Rectal smooth muscle tissue (tissue), 1 donor: ENCODE results near the gene ZFHX3.

Experiments
- H3K27ac ChIP-seq: one replicate; pipeline ENCODE4 v1.7.0; 2013; ENCODE audit warnings: low read depth, low read length, inconsistent platforms
- H3K27me3 ChIP-seq: one replicate; pipeline ENCODE4 v1.7.0; 2013; ENCODE audit warnings: low read length; ENCODE audit not compliant: control insufficient read depth, insufficient read depth
- H3K36me3 ChIP-seq: one replicate; pipeline ENCODE4 v1.7.0; 2013; ENCODE audit warnings: low read length; ENCODE audit not compliant: control insufficient read depth, insufficient read depth
- H3K4me1 ChIP-seq: one replicate; pipeline ENCODE4 v1.7.0; 2013; ENCODE audit warnings: low read length; ENCODE audit not compliant: control insufficient read depth, insufficient read depth
- H3K4me3 ChIP-seq: one replicate; pipeline ENCODE4 v1.7.0; 2013; ENCODE audit warnings: low read length
- H3K9ac ChIP-seq: one replicate; pipeline ENCODE4 v1.7.0; 2013; ENCODE audit warnings: low read length

ZFHX3 gene

GRCh38 chr16:73057291-73058210 lies 9.6 kb upstream of the ZFHX3 start:
- Histone ChIP-seq H3K4me3 (peak overlapping the region; percentile 60), H3K27ac (peak overlapping the region; percentile 86), H3K4me1 (peaks cover 30% of the 10 kb centered on the region), H3K36me3 (no peaks in the 10 kb centered on the region), H3K9ac (peak overlapping the region; percentile 45), H3K27me3 (no peaks in the 10 kb centered on the region)

- Histone ChIP-seq H3K4me1 (peaks cover 30% of the 10 kb centered on the region), H3K9ac (no peak overlapping the region), H3K4me3 (peak overlapping the region; percentile 60), H3K36me3 (no peaks in the 10 kb centered on the region), H3K27me3 (no peaks in the 10 kb centered on the region), H3K27ac (peak overlapping the region; percentile 86)
These were observed 9.0 kb upstream of the ZFHX3 start for GRCh38 chr16:73056921-73057290.

- H3K4me1 ChIP-seq = peaks cover 30% of the 10 kb centered on the region
- peak overlapping the region; percentile 60 for H3K4me3 ChIP-seq
- H3K9ac ChIP-seq = peak overlapping the region; percentile 22
- H3K27me3 ChIP-seq = no peaks in the 10 kb centered on the region
- no peaks in the 10 kb centered on the region for H3K36me3 ChIP-seq
- peak overlapping the region; percentile 86 for H3K27ac ChIP-seq
These were observed 8.5 kb upstream of the ZFHX3 start for GRCh38 chr16:73056448-73056847.

GRCh38 chr16:73054813-73055482 lies 7.0 kb upstream of the ZFHX3 start:
- H3K4me1 ChIP-seq = peaks cover 43% of the 10 kb centered on the region
- H3K36me3 ChIP-seq = no peaks in the 10 kb centered on the region
- H3K27ac ChIP-seq = peak overlapping the region; percentile 86
- H3K27me3 ChIP-seq = no peaks in the 10 kb centered on the region
- H3K9ac ChIP-seq = peak overlapping the region; percentile 34
- peak overlapping the region; percentile 60 for H3K4me3 ChIP-seq

GRCh38 chr16:73054498-73054812 lies 6.5 kb upstream of the ZFHX3 start:
- Histone ChIP-seq H3K4me3 (peak overlapping the region; percentile 18), H3K36me3 (no peaks in the 10 kb centered on the region), H3K4me1 (peaks cover 42% of the 10 kb centered on the region), H3K9ac (peak overlapping the region; percentile 34), H3K27ac (peak overlapping the region; percentile 86), H3K27me3 (no peaks in the 10 kb centered on the region)

- Histone ChIP-seq H3K27ac (peak overlapping the region; percentile 86), H3K4me3 (no peak overlapping the region), H3K9ac (no peak overlapping the region), H3K27me3 (no peaks in the 10 kb centered on the region), H3K4me1 (peaks cover 46% of the 10 kb centered on the region), H3K36me3 (no peaks in the 10 kb centered on the region)
These were observed 6.2 kb upstream of the ZFHX3 start for GRCh38 chr16:73054125-73054484.

- Histone ChIP-seq H3K36me3 (no peaks in the 10 kb centered on the region), H3K4me3 (peak overlapping the region; percentile 20), H3K4me1 (peaks cover 50% of the 10 kb centered on the region), H3K9ac (no peak overlapping the region), H3K27me3 (no peaks in the 10 kb centered on the region), H3K27ac (peak overlapping the region; percentile 86)
These were observed 5.6 kb upstream of the ZFHX3 start for GRCh38 chr16:73053364-73054124.

GRCh38 chr16:73053038-73053363 lies 5.1 kb upstream of the ZFHX3 start:
- no peaks in the 10 kb centered on the region for H3K27me3 ChIP-seq
- peaks cover 50% of the 10 kb centered on the region for H3K4me1 ChIP-seq
- no peaks in the 10 kb centered on the region for H3K36me3 ChIP-seq
- peak overlapping the region; percentile 86 for H3K27ac ChIP-seq
- H3K9ac ChIP-seq = no peak overlapping the region
- H3K4me3 ChIP-seq = peak overlapping the region; percentile 20

- peak overlapping the region; percentile 20 for H3K4me3 ChIP-seq
- no peaks in the 10 kb centered on the region for H3K27me3 ChIP-seq
- H3K27ac ChIP-seq = peak overlapping the region; percentile 86
- no peak overlapping the region for H3K9ac ChIP-seq
- H3K4me1 ChIP-seq = peaks cover 50% of the 10 kb centered on the region
- no peaks in the 10 kb centered on the region for H3K36me3 ChIP-seq
These were observed 4.6 kb upstream of the ZFHX3 start for GRCh38 chr16:73052576-73052975.

GRCh38 chr16:73051961-73052360 lies 4.0 kb upstream of the ZFHX3 start:
- Histone ChIP-seq H3K27ac (peak overlapping the region; percentile 86), H3K9ac (no peak overlapping the region), H3K27me3 (no peaks in the 10 kb centered on the region), H3K4me3 (no peak overlapping the region), H3K36me3 (no peaks in the 10 kb centered on the region), H3K4me1 (peaks cover 50% of the 10 kb centered on the region)

GRCh38 chr16:73051226-73051625 lies 3.3 kb upstream of the ZFHX3 start:
- H3K9ac ChIP-seq = no peak overlapping the region
- H3K4me3 ChIP-seq = no peak overlapping the region
- H3K36me3 ChIP-seq = no peaks in the 10 kb centered on the region
- H3K4me1 ChIP-seq = peaks cover 51% of the 10 kb centered on the region
- no peaks in the 10 kb centered on the region for H3K27me3 ChIP-seq
- peak overlapping the region; percentile 86 for H3K27ac ChIP-seq
